ENCODE results near the gene SUCO. TPM values are rescaled to one million over a fixed set of nuclear protein-coding genes. Genes with fewer than 3 reads are reported as not detected.

The SUCO gene
- total RNA-seq, 5 donors from 2014 or later (not counting 1 experiment from before 2014, with no cell fraction given): 43.7 to 87.1 (median 47.9) TPM

GRCh38 chr1:172623748-172624147 lies 90.8 kb downstream of the SUCO start:
- Mint-ChIP-seq H3K36me3 (peaks cover 14% of the 10 kb centered on the region), H3K27ac (no peak overlapping the region), H3K4me3 (no peak overlapping the region), H3K9me3 (peaks cover 14 to 22% (median 21%) of the 10 kb centered on the region in 3 donors), H3K4me1 (peaks cover 10 to 21% (median 13%) of the 10 kb centered on the region in 3 donors), H3K27me3 (no peaks in the 10 kb centered on the region)
- Histone ChIP-seq H3K9me3 (no peaks in the 10 kb centered on the region), H3K27me3 (replicated peaks in 1 of 2; ENCODE audit: control insufficient read depth in 2 of 2, extremely low read depth in 1 of 2, insufficient read depth in 2 of 2, low read length in 1 of 2) (no peaks in the 10 kb centered on the region), H3K27ac (ENCODE audit: low read length) (no peak overlapping the region), H3K4me3 (ENCODE audit: control insufficient read depth in 1 of 2, extremely low read depth in 1 of 2, low read length in 1 of 2) (peak overlapping the region in 1 of 2 donors; percentile 6), H3K36me3 (ENCODE audit: control insufficient read depth in 2 of 2, extremely low read depth in 1 of 2, insufficient read depth in 1 of 2, low read length in 1 of 2) (no peaks in the 10 kb centered on the region), H3K4me1 (ENCODE audit: control insufficient read depth in 1 of 2, extremely low read depth in 1 of 2, insufficient read depth in 2 of 2, low read length in 2 of 2) (peaks cover 7 to 10% of the 10 kb centered on the region in 2 experiments)
- ChIA-PET POLR2A (no interaction called here), CTCF (no interaction called here)
- 87% methylated on average over 3 of the region's 3 CpGs for WGBS (ENCODE audit: insufficient coverage)
- no peak for ATAC-seq (replicated peaks in 1 of 4)
- DNase-seq: no peak

- Mint-ChIP-seq H3K4me1 (peaks cover 26 to 48% (median 28%) of the 10 kb centered on the region in 3 donors), H3K9me3 (peaks cover 0 to 4% (median 0%) of the 10 kb centered on the region in 3 donors), H3K4me3 (no peak overlapping the region), H3K27ac (no peak overlapping the region), H3K27me3 (no peaks in the 10 kb centered on the region), H3K36me3 (peaks cover 5% of the 10 kb centered on the region)
- ChIA-PET CTCF (no interaction called here), POLR2A (no interaction called here)
- peaks cover 7 to 10% of the 10 kb centered on the region in 2 experiments for H3K4me1 ChIP-seq (ENCODE audit: control insufficient read depth in 1 of 2, extremely low read depth in 1 of 2, insufficient read depth in 2 of 2, low read length in 2 of 2)
- no peak overlapping the region for H3K4me3 ChIP-seq (ENCODE audit: control insufficient read depth in 1 of 2, extremely low read depth in 1 of 2, low read length in 1 of 2)
- WGBS (ENCODE audit: insufficient coverage): no CpG with 5 or more reads among the region's 3 CpGs
- no peaks in the 10 kb centered on the region for H3K27me3 ChIP-seq (replicated peaks in 1 of 2; ENCODE audit: control insufficient read depth in 2 of 2, extremely low read depth in 1 of 2, insufficient read depth in 2 of 2, low read length in 1 of 2)
- no peaks in the 10 kb centered on the region for H3K9me3 ChIP-seq
- ATAC-seq (replicated peaks in 1 of 4): no peak
- no peaks in the 10 kb centered on the region for H3K36me3 ChIP-seq (ENCODE audit: control insufficient read depth in 2 of 2, extremely low read depth in 1 of 2, insufficient read depth in 1 of 2, low read length in 1 of 2)
- H3K27ac ChIP-seq (ENCODE audit: low read length): no peak overlapping the region
- DNase-seq: no peak
These were observed 93.9 kb downstream of the SUCO start for GRCh38 chr1:172626845-172627244.

GRCh38 chr1:172627702-172628101 lies 94.8 kb downstream of the SUCO start:
- DNase-seq (peak in 2 of 35 experiments; percentile 5 to 38), ATAC-seq (replicated peaks in 1 of 4) (peak; percentile 50 to 84 (median 64))
- H3K9me3 ChIP-seq: no peaks in the 10 kb centered on the region
- Mint-ChIP-seq H3K4me1 (peaks cover 28 to 54% (median 28%) of the 10 kb centered on the region in 3 donors), H3K27me3 (no peaks in the 10 kb centered on the region), H3K4me3 (peak overlapping the region in 1 of 3 donors; percentile 13), H3K36me3 (no peaks in the 10 kb centered on the region), H3K27ac (peak overlapping the region in 1 of 2 donors; percentile 74), H3K9me3 (no peaks in the 10 kb centered on the region)
- no peak overlapping the region for H3K4me3 ChIP-seq (ENCODE audit: control insufficient read depth in 1 of 2, extremely low read depth in 1 of 2, low read length in 1 of 2)
- no peaks in the 10 kb centered on the region for H3K27me3 ChIP-seq (replicated peaks in 1 of 2; ENCODE audit: control insufficient read depth in 2 of 2, extremely low read depth in 1 of 2, insufficient read depth in 2 of 2, low read length in 1 of 2)
- no peaks in the 10 kb centered on the region for H3K36me3 ChIP-seq (ENCODE audit: control insufficient read depth in 2 of 2, extremely low read depth in 1 of 2, insufficient read depth in 1 of 2, low read length in 1 of 2)
- WGBS (ENCODE audit: insufficient coverage): 7% methylated on average over 3 of the region's 3 CpGs
- peaks cover 7 to 10% of the 10 kb centered on the region in 2 experiments for H3K4me1 ChIP-seq (ENCODE audit: control insufficient read depth in 1 of 2, extremely low read depth in 1 of 2, insufficient read depth in 2 of 2, low read length in 2 of 2)
- POLR2A ChIA-PET: no interaction called here
- H3K27ac ChIP-seq (ENCODE audit: low read length): peak overlapping the region; percentile 31
- CTCF ChIA-PET: interaction anchor here in 1 of 2 donors (0.7 kb wide), 1 partner anchor 92 kb away, joined by 5 read pairs; no protein-coding TSS in a partner anchor

- H3K36me3 Mint-ChIP-seq: no peaks in the 10 kb centered on the region
These were observed 95.5 kb downstream of the SUCO start for GRCh38 chr1:172628401-172628800.

GRCh38 chr1:172629170-172629569 lies 96.2 kb downstream of the SUCO start:
- peaks cover 28 to 54% (median 28%) of the 10 kb centered on the region in 3 donors for H3K4me1 Mint-ChIP-seq
- POLR2A ChIA-PET: no interaction called here
- H3K36me3 ChIP-seq (ENCODE audit: control insufficient read depth in 2 of 2, extremely low read depth in 1 of 2, insufficient read depth in 1 of 2, low read length in 1 of 2): no peaks in the 10 kb centered on the region

More at GRCh38 chr1:172628401-172628800, 95.5 kb downstream of the SUCO start:
- WGBS (ENCODE audit: insufficient coverage): no CpG with 5 or more reads among the region's 4 CpGs
- Histone ChIP-seq H3K27me3 (replicated peaks in 1 of 2; ENCODE audit: control insufficient read depth in 2 of 2, extremely low read depth in 1 of 2, insufficient read depth in 2 of 2, low read length in 1 of 2) (no peaks in the 10 kb centered on the region), H3K27ac (ENCODE audit: low read length) (no peak overlapping the region), H3K4me3 (ENCODE audit: control insufficient read depth in 1 of 2, extremely low read depth in 1 of 2, low read length in 1 of 2) (no peak overlapping the region), H3K9me3 (no peaks in the 10 kb centered on the region), H3K36me3 (ENCODE audit: control insufficient read depth in 2 of 2, extremely low read depth in 1 of 2, insufficient read depth in 1 of 2, low read length in 1 of 2) (no peaks in the 10 kb centered on the region), H3K4me1 (ENCODE audit: control insufficient read depth in 1 of 2, extremely low read depth in 1 of 2, insufficient read depth in 2 of 2, low read length in 2 of 2) (peaks cover 7 to 10% of the 10 kb centered on the region in 2 experiments)
- Mint-ChIP-seq H3K4me1 (peaks cover 28 to 54% (median 28%) of the 10 kb centered on the region in 3 donors), H3K27me3 (no peaks in the 10 kb centered on the region), H3K9me3 (no peaks in the 10 kb centered on the region), H3K27ac (no peak overlapping the region), H3K4me3 (no peak overlapping the region)
- ATAC-seq (replicated peaks in 1 of 4) (no peak), DNase-seq (no peak)
- ChIA-PET POLR2A (no interaction called here), CTCF (interaction anchor here in 1 of 2 donors (0.7 kb wide), 1 partner anchor 91 kb away, joined by 5 read pairs; no protein-coding TSS in a partner anchor)

GRCh38 chr1:172629638-172630037 lies 96.7 kb downstream of the SUCO start:
- Histone ChIP-seq H3K27ac (ENCODE audit: low read length) (no peak overlapping the region), H3K36me3 (ENCODE audit: control insufficient read depth in 2 of 2, extremely low read depth in 1 of 2, insufficient read depth in 1 of 2, low read length in 1 of 2) (no peaks in the 10 kb centered on the region), H3K4me1 (ENCODE audit: control insufficient read depth in 1 of 2, extremely low read depth in 1 of 2, insufficient read depth in 2 of 2, low read length in 2 of 2) (peaks cover 7 to 10% of the 10 kb centered on the region in 2 experiments), H3K4me3 (ENCODE audit: control insufficient read depth in 1 of 2, extremely low read depth in 1 of 2, low read length in 1 of 2) (no peak overlapping the region), H3K9me3 (no peaks in the 10 kb centered on the region), H3K27me3 (replicated peaks in 1 of 2; ENCODE audit: control insufficient read depth in 2 of 2, extremely low read depth in 1 of 2, insufficient read depth in 2 of 2, low read length in 1 of 2) (no peaks in the 10 kb centered on the region)
- peaks cover 28 to 54% (median 28%) of the 10 kb centered on the region in 3 donors for H3K4me1 Mint-ChIP-seq
- no peak overlapping the region for H3K27ac Mint-ChIP-seq
- no peak for ATAC-seq (replicated peaks in 1 of 4)
- H3K36me3 Mint-ChIP-seq: no peaks in the 10 kb centered on the region
- WGBS (ENCODE audit: insufficient coverage): no CpG with 5 or more reads among the region's 2 CpGs
- no peaks in the 10 kb centered on the region for H3K27me3 Mint-ChIP-seq
- ChIA-PET POLR2A (interaction anchor here in 1 of 2 donors (0.5 kb wide), 1 partner anchor 1032 kb away, joined by 3 read pairs; no protein-coding TSS in a partner anchor), CTCF (interaction anchor here in 1 of 2 donors (0.7 kb wide), 1 partner anchor 918 kb away, joined by 3 read pairs; no protein-coding TSS in a partner anchor)
- H3K4me3 Mint-ChIP-seq: peak overlapping the region in 1 of 3 donors; percentile 18
- DNase-seq: no peak
- no peaks in the 10 kb centered on the region for H3K9me3 Mint-ChIP-seq

More at GRCh38 chr1:172629170-172629569, 96.2 kb downstream of the SUCO start:
- H3K27ac ChIP-seq (ENCODE audit: low read length): no peak overlapping the region
- WGBS (ENCODE audit: insufficient coverage): no CpG with 5 or more reads among the region's 2 CpGs
- DNase-seq (no peak), ATAC-seq (replicated peaks in 1 of 4) (no peak)
- Mint-ChIP-seq H3K9me3 (no peaks in the 10 kb centered on the region), H3K36me3 (no peaks in the 10 kb centered on the region), H3K27me3 (no peaks in the 10 kb centered on the region), H3K4me3 (no peak overlapping the region), H3K27ac (no peak overlapping the region)
- peaks cover 7 to 10% of the 10 kb centered on the region in 2 experiments for H3K4me1 ChIP-seq (ENCODE audit: control insufficient read depth in 1 of 2, extremely low read depth in 1 of 2, insufficient read depth in 2 of 2, low read length in 2 of 2)
- CTCF ChIA-PET: interaction anchor here in 1 of 2 donors (0.7 kb wide), 1 partner anchor 919 kb away, joined by 3 read pairs; no protein-coding TSS in a partner anchor
- H3K9me3 ChIP-seq: no peaks in the 10 kb centered on the region
- H3K27me3 ChIP-seq (replicated peaks in 1 of 2; ENCODE audit: control insufficient read depth in 2 of 2, extremely low read depth in 1 of 2, insufficient read depth in 2 of 2, low read length in 1 of 2): no peaks in the 10 kb centered on the region
- no peak overlapping the region for H3K4me3 ChIP-seq (ENCODE audit: control insufficient read depth in 1 of 2, extremely low read depth in 1 of 2, low read length in 1 of 2)

All from T-cell (primary cell).